Coronary artery (tissue), 2 donors: ENCODE results near the gene MATN1.
A peak's percentile ranks its signal among the peaks of the same experiment; 100 is the strongest.

Experiments used
- DNase-seq: peaks from one replicate; pipeline ENCODE4 v3.0.0-alpha.2; 2017; ENCODE audit warnings: low spot score
- H3K27ac ChIP-seq, 2 donors: fragments of 200-600 bp; sonication (generic); one replicate each; pipeline ENCODE4 v1.5.1; 2016 to 2019
- H3K4me3 ChIP-seq: fragments of 200-600 bp; sonication (generic); 2 replicates; pipeline ENCODE4 v1.5.1; 2016; ENCODE audit warnings: mild to moderate bottlenecking, moderate library complexity
- CTCF ChIP-seq: fragments of 200-600 bp; sonication (generic); IDR thresholded peaks from one replicate; pipeline ENCODE4 v1.5.1; 2019; ENCODE audit warnings: antibody characterized with exemption

Gene MATN1

GRCh38 chr1:30698401-30698981, 24.9 kb downstream of the MATN1 start:
- DNase-seq, result no peak
- Histone ChIP-seq H3K4me3 (no peak overlapping the region), H3K27ac (peak overlapping the region in 1 of 2 donors; percentile 48)
- TF ChIP-seq CTCF, result no peak

- TF ChIP-seq CTCF, result no peak
- no peak for DNase-seq
- no peak overlapping the region for H3K4me3 ChIP-seq
- H3K27ac ChIP-seq, result peak overlapping the region in 1 of 2 donors; percentile 48
These were observed 25.6 kb downstream of the MATN1 start for GRCh38 chr1:30697571-30698376.

GRCh38 chr1:30696831-30697230, 26.6 kb downstream of the MATN1 start:
- TF ChIP-seq CTCF, result no peak
- no peak for DNase-seq
- no peak overlapping the region for H3K27ac ChIP-seq
- H3K4me3 ChIP-seq, result no peak overlapping the region

GRCh38 chr1:30695439-30695841, 27.9 kb downstream of the MATN1 start:
- TF ChIP-seq CTCF, result no peak
- Histone ChIP-seq H3K27ac (peak overlapping the region in 1 of 2 donors; percentile 48), H3K4me3 (no peak overlapping the region)
- DNase-seq, result no peak

GRCh38 chr1:30694280-30695175, 28.9 kb downstream of the MATN1 start:
- no peak overlapping the region for H3K4me3 ChIP-seq
- H3K27ac ChIP-seq, result no peak overlapping the region
- no peak for TF ChIP-seq CTCF
- no peak for DNase-seq

GRCh38 chr1:30693822-30694221, 29.6 kb downstream of the MATN1 start:
- Histone ChIP-seq H3K27ac (no peak overlapping the region), H3K4me3 (no peak overlapping the region)
- no peak for DNase-seq
- no peak for TF ChIP-seq CTCF
